SK-N-SH (cell line): ENCODE data around the gene CACNA1A. TPM values are rescaled to one million over a fixed set of nuclear protein-coding genes. Genes with fewer than 3 reads are reported as not detected.

Source experiments
- CTCF ChIA-PET: fragments of 300-600, 350-600 bp; formaldehyde crosslinking; extraction: SDS; loops from one replicate; lab custom pipeline; 2021; lab: Yijun Ruan, JAX
- POLR2A ChIA-PET: fragments of 350-600 bp; sonication (Branson Sonifier 250); formaldehyde crosslinking; extraction: SDS; loops from one replicate; lab custom pipeline; 2020; ENCODE audit warnings: antibody characterized with exemption, inconsistent platforms; lab: Yijun Ruan, JAX
- DNase-seq: peaks from one replicate; pipeline ENCODE4 v3.0.0; 2012
- H2AFZ ChIP-seq: fragments of 200-600 bp; sonication (generic); 2 replicates; pipeline ENCODE4 v1.8.1; 2016; ENCODE audit warnings: antibody characterized with exemption, mild to moderate bottlenecking, low read depth
- H3F3A ChIP-seq: fragments of 200-600 bp; sonication (generic); replicated peaks from 2 replicates; pipeline ENCODE3; 2016; ENCODE audit warnings: antibody characterized with exemption, mild to moderate bottlenecking; ENCODE audit not compliant: insufficient read depth
- H3K27ac ChIP-seq, 2 experiments: fragments of 200-500 bp in 1 of 2; fragments of 200-600 bp in 1 of 2; sonication (Bioruptor generic) in 1 of 2; sonication (generic), shearing (Covaris generic) in 1 of 2; 2 replicates each; pipeline versions ENCODE4 v1.5.1 to v1.6.1; 2014 to 2016; ENCODE audit warnings: low read depth in 2 of 2, inconsistent platforms in 1 of 2, low read length in 1 of 2, mild to moderate bottlenecking in 1 of 2, mixed read lengths in 1 of 2
- H3K27me3 ChIP-seq: fragments of 200-600 bp; sonication (generic), shearing (Covaris generic); 2 replicates; pipeline ENCODE4 v1.6.1; 2016; ENCODE audit warnings: mixed run types; ENCODE audit not compliant: insufficient read depth
- H3K36me3 ChIP-seq, 2 experiments: fragments of 200-500 bp in 1 of 2; fragments of 200-600 bp in 1 of 2; sonication (Bioruptor generic) in 1 of 2; sonication (generic) in 1 of 2; replicated peaks in 1 of 2; 2 replicates each; pipeline versions ENCODE3 to v1.5.1; 2014 to 2016; ENCODE audit warnings: low read length in 1 of 2, mild to moderate bottlenecking in 1 of 2; ENCODE audit not compliant: insufficient read depth in 2 of 2, control insufficient read depth in 1 of 2
- H3K4me1 ChIP-seq, 2 experiments: fragments of 200-500 bp in 1 of 2; fragments of 200-600 bp in 1 of 2; sonication (Bioruptor generic) in 1 of 2; sonication (generic), shearing (Covaris generic) in 1 of 2; 2 replicates each; pipeline versions ENCODE4 v1.5.1 to v1.6.1; 2014 to 2016; ENCODE audit warnings: low read depth in 1 of 2, low read length in 1 of 2, mixed run types in 1 of 2; ENCODE audit not compliant: insufficient read depth in 2 of 2, control insufficient read depth in 1 of 2
- H3K4me2 ChIP-seq: fragments of 200-600 bp; sonication (generic), shearing (Covaris generic); 2 replicates; pipeline ENCODE4 v1.6.1; 2017; ENCODE audit warnings: mixed run types
- H3K4me3 ChIP-seq, 2 experiments: fragments of 200-500 bp in 1 of 2; fragments of 200-600 bp in 1 of 2; sonication (Bioruptor generic) in 1 of 2; sonication (generic), shearing (Covaris generic) in 1 of 2; 2 replicates each; pipeline versions ENCODE4 v1.5.1 to v1.8.1; 2014 to 2016; ENCODE audit warnings: low read depth in 2 of 2, inconsistent platforms in 1 of 2, low read length in 1 of 2, mild to moderate bottlenecking in 1 of 2, mixed read lengths in 1 of 2, moderate library complexity in 1 of 2
- H3K79me2 ChIP-seq: fragments of 200-600 bp; sonication (generic); 2 replicates; pipeline ENCODE4 v1.8.1; 2017; ENCODE audit warnings: mild to moderate bottlenecking; ENCODE audit not compliant: insufficient read depth
- H3K9ac ChIP-seq: fragments of 200-600 bp; sonication (generic); 2 replicates; pipeline ENCODE4 v1.6.1; 2017; ENCODE audit warnings: mixed run types
- H3K9me2 ChIP-seq: fragments of 200-600 bp; sonication (generic); 2 replicates; pipeline ENCODE4 v1.6.1; 2017; ENCODE audit warnings: mixed run types
- H3K9me3 ChIP-seq: fragments of 200-600 bp; sonication (generic); 2 replicates; pipeline ENCODE4 v1.6.1; 2017; ENCODE audit warnings: mixed run types, mild to moderate bottlenecking, moderate library complexity
- H4K20me1 ChIP-seq: fragments of 200-600 bp; sonication (generic); 2 replicates; pipeline ENCODE4 v1.6.1; 2017; ENCODE audit warnings: mild to moderate bottlenecking, mixed run types; ENCODE audit not compliant: insufficient read depth
- CTCF ChIP-seq: fragments of 200-600 bp; sonication (generic); IDR thresholded peaks from 2 replicates; pipeline ENCODE4 v1.6.1; 2017; ENCODE audit warnings: antibody characterized with exemption, mild to moderate bottlenecking, moderate library complexity
- ELF1 ChIP-seq: IDR thresholded peaks from 2 replicates; pipeline ENCODE4 v1.4.0; 2012
- EP300 ChIP-seq, 2 experiments: IDR thresholded peaks; 2 replicates each; pipeline versions ENCODE4 v1.4.0 to v1.6.1; 2012; ENCODE audit warnings: borderline replicate concordance in 1 of 2, low read depth in 1 of 2, low read length in 1 of 2
- JUND ChIP-seq: IDR thresholded peaks from 2 replicates; pipeline ENCODE4 v1.4.0; 2012
- MEF2A ChIP-seq: IDR thresholded peaks from 2 replicates; pipeline ENCODE4 v1.4.0; 2012; ENCODE audit warnings: low read depth, borderline replicate concordance
- NRF1 ChIP-seq: IDR thresholded peaks from 2 replicates; pipeline ENCODE4 v1.6.1; 2012; ENCODE audit warnings: low read depth, mild to moderate bottlenecking, low read length
- PBX3 ChIP-seq: IDR thresholded peaks from 2 replicates; pipeline ENCODE4; 2012
- RAD21 ChIP-seq: IDR thresholded peaks from 2 replicates; pipeline ENCODE4 v1.6.1; 2012; ENCODE audit warnings: mild to moderate bottlenecking, low read length
- RFX5 ChIP-seq: IDR thresholded peaks from 2 replicates; pipeline ENCODE4 v1.6.1; 2012; ENCODE audit warnings: mild to moderate bottlenecking, improper control_type of control experiment, low read length
- RXRA ChIP-seq: IDR thresholded peaks from 2 replicates; pipeline ENCODE4 v1.4.0; 2012; ENCODE audit warnings: low read depth, mild to moderate bottlenecking, borderline replicate concordance
- SIN3A ChIP-seq: IDR thresholded peaks from 2 replicates; pipeline ENCODE4 v1.6.1; 2012; ENCODE audit warnings: low read depth, mild to moderate bottlenecking, low read length, moderate library complexity, borderline replicate concordance
- SMC3 ChIP-seq: IDR thresholded peaks from 2 replicates; pipeline ENCODE4 v1.6.1; 2012; ENCODE audit warnings: low read depth, low read length, improper control_type of control experiment
- TEAD4 ChIP-seq: IDR thresholded peaks from 2 replicates; pipeline ENCODE4 v1.4.0; 2012; ENCODE audit warnings: mild to moderate bottlenecking, borderline replicate concordance; ENCODE audit not compliant: insufficient read depth
- WGBS: methylation state at CpG from one replicate; pipeline ENCODE4 v1.1.6; 2017; ENCODE audit warnings: low lambda C conversion rate; 5-methylcytosine and 5-hydroxymethylcytosine counted together
- polyA plus RNA-seq, 3 experiments: library from polyadenylated mRNA; depleted of rRNA; stranded (reverse); fragments of >200 nt; gene quantifications; 2 replicates each; pipeline ENCODE4 v1.2.3, GENCODE V29; 2012
- TF ChIP-seq, protein P1 (sequence below): IDR thresholded peaks from 2 replicates; pipeline ENCODE4 v1.6.1; 2012; ENCODE audit warnings: mild to moderate bottlenecking, low read depth, low read length, moderate library complexity

CACNA1A gene
- polyA plus RNA-seq, 1 of the 3 experiments (the other 2 are of a cell fraction): 1.3 TPM

- Histone ChIP-seq H3K79me2 (no peaks in the 10 kb centered on the region), H3K27me3 (peaks cover 7% of the 10 kb centered on the region; the same call in 1 of the 2 replicates), H3K9ac (no peak overlapping the region), H3K4me2 (no peak overlapping the region)
- CTCF ChIA-PET: no interaction called here
- TF ChIP-seq PBX3: no peak
- TF ChIP-seq SIN3A: no peak
- no peak for TF ChIP-seq JUND
- TF ChIP-seq SMC3: no peak
- TF ChIP-seq, protein P1, sequence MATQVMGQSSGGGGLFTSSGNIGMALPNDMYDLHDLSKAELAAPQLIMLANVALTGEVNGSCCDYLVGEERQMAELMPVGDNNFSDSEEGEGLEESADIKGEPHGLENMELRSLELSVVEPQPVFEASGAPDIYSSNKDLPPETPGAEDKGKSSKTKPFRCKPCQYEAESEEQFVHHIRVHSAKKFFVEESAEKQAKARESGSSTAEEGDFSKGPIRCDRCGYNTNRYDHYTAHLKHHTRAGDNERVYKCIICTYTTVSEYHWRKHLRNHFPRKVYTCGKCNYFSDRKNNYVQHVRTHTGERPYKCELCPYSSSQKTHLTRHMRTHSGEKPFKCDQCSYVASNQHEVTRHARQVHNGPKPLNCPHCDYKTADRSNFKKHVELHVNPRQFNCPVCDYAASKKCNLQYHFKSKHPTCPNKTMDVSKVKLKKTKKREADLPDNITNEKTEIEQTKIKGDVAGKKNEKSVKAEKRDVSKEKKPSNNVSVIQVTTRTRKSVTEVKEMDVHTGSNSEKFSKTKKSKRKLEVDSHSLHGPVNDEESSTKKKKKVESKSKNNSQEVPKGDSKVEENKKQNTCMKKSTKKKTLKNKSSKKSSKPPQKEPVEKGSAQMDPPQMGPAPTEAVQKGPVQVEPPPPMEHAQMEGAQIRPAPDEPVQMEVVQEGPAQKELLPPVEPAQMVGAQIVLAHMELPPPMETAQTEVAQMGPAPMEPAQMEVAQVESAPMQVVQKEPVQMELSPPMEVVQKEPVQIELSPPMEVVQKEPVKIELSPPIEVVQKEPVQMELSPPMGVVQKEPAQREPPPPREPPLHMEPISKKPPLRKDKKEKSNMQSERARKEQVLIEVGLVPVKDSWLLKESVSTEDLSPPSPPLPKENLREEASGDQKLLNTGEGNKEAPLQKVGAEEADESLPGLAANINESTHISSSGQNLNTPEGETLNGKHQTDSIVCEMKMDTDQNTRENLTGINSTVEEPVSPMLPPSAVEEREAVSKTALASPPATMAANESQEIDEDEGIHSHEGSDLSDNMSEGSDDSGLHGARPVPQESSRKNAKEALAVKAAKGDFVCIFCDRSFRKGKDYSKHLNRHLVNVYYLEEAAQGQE: no peak
- TF ChIP-seq TEAD4: no peak
- TF ChIP-seq, all 33 proteins: peak for 0
- Histone ChIP-seq H3K9me3 (no peaks in the 10 kb centered on the region), H3K9me2 (no peaks in the 10 kb centered on the region), H3F3A (no peaks in the 10 kb centered on the region), H2AFZ (no peak overlapping the region), H3K36me3 (no peaks in the 10 kb centered on the region), H3K4me3 (no peak overlapping the region), H3K4me1 (no peaks in the 10 kb centered on the region), H3K27ac (no peak overlapping the region), H4K20me1 (no peaks in the 10 kb centered on the region)
- 15% methylated on average over 12 of the region's 12 CpGs for WGBS
- POLR2A ChIA-PET: no interaction called here
- DNase-seq: no peak
Observed at GRCh38 chr19:13347367-13347766, 158.9 kb downstream of the CACNA1A start.

GRCh38 chr19:13343514-13343913 is 162.8 kb downstream of the CACNA1A start:
- CTCF ChIA-PET: no interaction called here
- no peak for TF ChIP-seq CTCF
- no peak for TF ChIP-seq RXRA
- TF ChIP-seq EP300 (IDR thresholded peaks at IDR 0.05; ENCODE audit: borderline replicate concordance in 1 of 2, low read depth in 1 of 2, low read length in 1 of 2): no peak
- TF ChIP-seq RAD21: no peak
- TF ChIP-seq JUND: no peak
- no peak for TF ChIP-seq NRF1
- no peak for TF ChIP-seq RFX5
- TF ChIP-seq PBX3: no peak
- TF ChIP-seq, protein P1: no peak
- no peak for TF ChIP-seq SIN3A
- TF ChIP-seq MEF2A: no peak
- TF ChIP-seq SMC3: no peak
- no peak for TF ChIP-seq ELF1

More at GRCh38 chr19:13343514-13343913, 162.8 kb downstream of the CACNA1A start:
- 0% methylated on average over 2 of the region's 2 CpGs for WGBS
- Histone ChIP-seq H3K9me2 (no peaks in the 10 kb centered on the region), H3K4me1 (no peaks in the 10 kb centered on the region), H3K27ac (no peak overlapping the region), H3K9ac (no peak overlapping the region), H3K79me2 (no peaks in the 10 kb centered on the region), H3K9me3 (no peaks in the 10 kb centered on the region), H3K4me3 (no peak overlapping the region), H3K27me3 (peaks cover 6% of the 10 kb centered on the region; the same call in 1 of the 2 replicates), H2AFZ (no peak overlapping the region), H3K4me2 (no peak overlapping the region), H3F3A (no peaks in the 10 kb centered on the region), H3K36me3 (no peaks in the 10 kb centered on the region), H4K20me1 (no peaks in the 10 kb centered on the region)
- DNase-seq: no peak
- POLR2A ChIA-PET: no interaction called here
